LNCAP (cell line): ENCODE results near the gene MAGI2.

Experiments used
- CTCF ChIP-seq: fragments of 450-650 bp; IDR thresholded peaks from 2 replicates; pipeline ENCODE4 v1.5.1; 2017; ENCODE audit warnings: mild to moderate bottlenecking

MAGI2 gene

GRCh38 chr7:79046061-79046460, 407.4 kb downstream of the MAGI2 start:
- TF ChIP-seq CTCF: no peak

DNA sequence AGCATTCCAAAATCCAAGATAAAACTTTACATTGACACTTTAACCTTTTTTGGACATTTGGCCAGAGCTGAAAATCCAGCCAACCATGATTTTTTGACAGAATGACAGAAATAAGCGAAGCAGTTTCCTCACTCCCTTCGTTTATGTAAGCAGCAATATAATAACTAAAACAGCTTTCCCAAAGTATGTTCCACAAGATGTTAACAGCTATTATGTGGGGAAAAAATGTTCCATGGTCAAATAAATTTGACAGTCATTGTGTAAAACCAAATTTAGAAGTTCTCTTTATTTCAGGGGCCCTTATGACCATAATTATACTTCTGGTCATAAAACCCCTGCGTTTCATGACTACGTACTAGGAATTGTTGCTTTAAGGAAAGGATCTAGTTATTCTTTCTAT, 416.5 kb downstream of the MAGI2 start:
- no peak for TF ChIP-seq CTCF

DNA sequence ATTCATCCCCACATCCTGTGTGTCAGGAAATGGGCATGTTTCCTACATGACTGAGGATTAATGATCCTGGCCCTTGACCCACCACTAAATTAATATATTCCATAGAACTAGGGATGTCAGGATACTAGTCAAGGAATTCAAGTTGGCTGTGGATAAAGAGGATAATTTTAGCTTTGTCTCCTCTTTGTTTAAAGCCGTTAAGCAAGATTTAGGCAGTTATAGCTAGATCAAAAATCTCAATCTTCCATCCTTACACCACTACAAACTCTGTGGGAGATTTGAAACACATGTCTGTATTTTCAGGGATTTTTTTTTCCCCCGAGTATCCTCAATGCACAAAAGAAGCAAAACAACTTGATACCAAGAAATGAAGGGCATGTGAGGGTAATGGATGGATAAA, 417.1 kb downstream of the MAGI2 start:
- TF ChIP-seq CTCF: no peak

DNA sequence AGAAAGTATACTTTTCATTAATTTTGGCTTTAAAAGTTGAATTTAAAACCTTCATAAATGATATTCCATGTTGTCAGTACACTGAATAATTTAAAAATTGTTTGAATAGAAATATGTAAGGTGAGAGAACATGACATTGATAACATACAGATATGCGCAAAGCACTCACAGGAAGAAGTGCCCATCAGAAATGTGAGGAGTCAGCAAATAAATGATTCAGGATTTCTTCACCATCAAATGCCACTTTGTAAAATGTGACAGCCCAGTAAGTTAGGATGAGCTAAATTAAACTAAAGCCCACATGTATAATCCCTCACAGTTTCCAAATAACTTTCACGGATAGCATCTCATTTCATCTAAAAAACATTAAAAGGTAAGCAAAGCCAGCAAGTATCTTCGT, 417.6 kb downstream of the MAGI2 start:
- no peak for TF ChIP-seq CTCF

- no peak for TF ChIP-seq CTCF
These were observed 418.7 kb downstream of the MAGI2 start for GRCh38 chr7:79034730-79035129.

GRCh38 chr7:79011921-79012320, 441.5 kb downstream of the MAGI2 start:
- TF ChIP-seq CTCF: no peak

DNA sequence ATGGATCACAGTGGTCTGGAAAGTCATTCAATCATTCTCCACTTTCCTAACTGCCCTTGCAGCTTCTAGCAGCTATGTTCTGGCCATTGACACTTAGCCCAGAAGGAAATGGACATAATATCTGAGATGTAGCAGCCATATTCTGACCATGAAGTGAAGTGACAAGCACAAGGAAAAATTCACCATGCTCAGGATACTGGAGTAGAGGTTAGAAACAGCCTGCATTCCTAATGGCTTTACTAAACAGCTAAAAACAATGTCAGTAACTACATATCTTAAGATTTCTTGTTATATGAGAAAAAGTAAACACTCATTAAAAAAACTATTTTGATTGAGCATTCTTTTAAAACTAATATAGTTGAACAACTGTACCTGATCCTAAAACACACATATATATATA, 443.8 kb downstream of the MAGI2 start:
- no peak for TF ChIP-seq CTCF

GRCh38 chr7:79008786-79009185, 444.7 kb downstream of the MAGI2 start:
- no peak for TF ChIP-seq CTCF
